ENCODE data around the gene SYT1. TPM values are rescaled to one million over a fixed set of nuclear protein-coding genes. Genes with fewer than 3 reads are reported as not detected.

SYT1 gene
- total RNA-seq, 1 experiment from 2014 or later = 15.8 TPM

GRCh38 chr12:79069009-79069408, 204.4 kb downstream of the SYT1 start:
- peaks cover 4 to 11% of the 10 kb centered on the region in 2 experiments for H3K4me1 Mint-ChIP-seq
- H2BK15ac ChIP-seq (ENCODE audit: low read depth, low read length) = no peak overlapping the region
- no peak for TF ChIP-seq CTCF (conservative IDR thresholded peaks at IDR 0.05)
- no peak overlapping the region for H2AK5ac ChIP-seq (ENCODE audit: insufficient read length, low read length)
- H2AFZ ChIP-seq (ENCODE audit: low read length) = no peak overlapping the region
- no peak overlapping the region for H3K4me2 ChIP-seq (ENCODE audit: insufficient read depth, insufficient read length, low read length)
- H2BK5ac ChIP-seq (ENCODE audit: insufficient read length, low read length) = no peak overlapping the region
- no peak overlapping the region for H2BK12ac ChIP-seq (ENCODE audit: insufficient read length, low read depth, low read length)
- H3T11ph ChIP-seq (ENCODE audit: low read length) = no peak overlapping the region
- H3K9ac ChIP-seq (ENCODE audit: extremely low read depth, insufficient read length, low read length) = no peak overlapping the region
- H3K4me3 Mint-ChIP-seq = no peak overlapping the region
- H3K9me3 Mint-ChIP-seq = no peaks in the 10 kb centered on the region
- H2BK20ac ChIP-seq (ENCODE audit: low read depth, low read length, poor library complexity, severe bottlenecking) = no peak overlapping the region
- H3K14ac ChIP-seq (ENCODE audit: insufficient read depth, low read length) = no peak overlapping the region
- H4K20me1 ChIP-seq (ENCODE audit: control insufficient read depth, insufficient read depth, insufficient read length) = no peaks in the 10 kb centered on the region
- no peaks in the 10 kb centered on the region for H3K23me2 ChIP-seq (ENCODE audit: insufficient read length, low read depth, low read length, poor library complexity, severe bottlenecking)
- no peak overlapping the region for H3K27ac Mint-ChIP-seq
- no peak overlapping the region for H3K4ac ChIP-seq (ENCODE audit: low read depth, low read length)
- H3K27ac ChIP-seq (ENCODE audit: insufficient read length, low read depth, low read length) = no peak overlapping the region
- no peaks in the 10 kb centered on the region; the same call in 1 of the 2 replicates for H3K4me1 ChIP-seq (ENCODE audit: insufficient read depth, low read length)
- no peak overlapping the region for H3K18ac ChIP-seq (ENCODE audit: insufficient read length, low read depth, low read length)
- H3K56ac ChIP-seq (ENCODE audit: insufficient read length, low read depth, low read length) = no peak overlapping the region
- no peaks in the 10 kb centered on the region for H3K79me1 ChIP-seq (ENCODE audit: insufficient read depth, low read depth, low read length, poor library complexity, severe bottlenecking)
- H3K36me3 Mint-ChIP-seq (ENCODE audit: insufficient read depth in 1 of 3, low read depth in 3 of 3) = no peaks in the 10 kb centered on the region
- DNase-seq = no peak
- no peaks in the 10 kb centered on the region for H3K27me3 Mint-ChIP-seq (ENCODE audit: low read depth)
- H3K79me2 ChIP-seq (ENCODE audit: insufficient read depth, low read length) = no peaks in the 10 kb centered on the region
- H3K23ac ChIP-seq (ENCODE audit: insufficient read length, low read depth, low read length) = no peak overlapping the region
- H2BK120ac ChIP-seq (ENCODE audit: low read depth, low read length, poor library complexity, severe bottlenecking) = no peak overlapping the region
- no peak overlapping the region for H4K91ac ChIP-seq (ENCODE audit: insufficient read length, low read depth, low read length)
- no peaks in the 10 kb centered on the region for H3K9me3 ChIP-seq (ENCODE audit: control insufficient read depth, low read depth, low read length)
- no peak overlapping the region for H4K5ac ChIP-seq (ENCODE audit: insufficient read length, low read depth, low read length)
- H3K27me3 ChIP-seq (ENCODE audit: insufficient read depth, low read length) = no peaks in the 10 kb centered on the region
- H4K8ac ChIP-seq (replicated peaks; ENCODE audit: insufficient read length, low read depth, low read length) = no peak overlapping the region

Data from H9 (cell line).